ENCODE measurements around the gene UBA7.
"Not testable (repeated sequence)": the region's sequence is repeated elsewhere in the genome, so short reads cannot be mapped to it uniquely, and the experiment has no call there.

UBA7 gene

GRCh38 chr3:49781415-49782199 lies 32.1 kb downstream of the UBA7 start:
- TF ChIP-seq, protein P1, sequence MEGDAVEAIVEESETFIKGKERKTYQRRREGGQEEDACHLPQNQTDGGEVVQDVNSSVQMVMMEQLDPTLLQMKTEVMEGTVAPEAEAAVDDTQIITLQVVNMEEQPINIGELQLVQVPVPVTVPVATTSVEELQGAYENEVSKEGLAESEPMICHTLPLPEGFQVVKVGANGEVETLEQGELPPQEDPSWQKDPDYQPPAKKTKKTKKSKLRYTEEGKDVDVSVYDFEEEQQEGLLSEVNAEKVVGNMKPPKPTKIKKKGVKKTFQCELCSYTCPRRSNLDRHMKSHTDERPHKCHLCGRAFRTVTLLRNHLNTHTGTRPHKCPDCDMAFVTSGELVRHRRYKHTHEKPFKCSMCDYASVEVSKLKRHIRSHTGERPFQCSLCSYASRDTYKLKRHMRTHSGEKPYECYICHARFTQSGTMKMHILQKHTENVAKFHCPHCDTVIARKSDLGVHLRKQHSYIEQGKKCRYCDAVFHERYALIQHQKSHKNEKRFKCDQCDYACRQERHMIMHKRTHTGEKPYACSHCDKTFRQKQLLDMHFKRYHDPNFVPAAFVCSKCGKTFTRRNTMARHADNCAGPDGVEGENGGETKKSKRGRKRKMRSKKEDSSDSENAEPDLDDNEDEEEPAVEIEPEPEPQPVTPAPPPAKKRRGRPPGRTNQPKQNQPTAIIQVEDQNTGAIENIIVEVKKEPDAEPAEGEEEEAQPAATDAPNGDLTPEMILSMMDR (IDR thresholded peaks at IDR 0.05; ENCODE audit: low read depth, low read length) = no peak
- H3K36me3 ChIP-seq = peaks cover 49% of the 10 kb centered on the region
- H3K9me3 ChIP-seq (ENCODE audit: severe bottlenecking) = no peaks in the 10 kb centered on the region

GRCh38 chr3:49780975-49781365 lies 32.8 kb downstream of the UBA7 start:
- peaks cover 51% of the 10 kb centered on the region for H3K36me3 ChIP-seq
- not testable (repeated sequence) for H3K27me3 ChIP-seq (ENCODE audit: insufficient read depth, low read depth, severe bottlenecking); DNase-seq; H3K9me3 ChIP-seq (ENCODE audit: severe bottlenecking); H3K4me3 ChIP-seq (ENCODE audit: low read depth, low read length)
- H3K27ac ChIP-seq = peak overlapping the region; percentile 47

More at GRCh38 chr3:49781415-49782199, 32.1 kb downstream of the UBA7 start:
- DNase-seq = peak; percentile 57
- no peaks in the 10 kb centered on the region for H3K27me3 ChIP-seq (ENCODE audit: insufficient read depth, low read depth, severe bottlenecking)
- peak overlapping the region; percentile 47 for H3K27ac ChIP-seq
- no peak overlapping the region for H3K4me3 ChIP-seq (ENCODE audit: low read depth, low read length)

DNA sequence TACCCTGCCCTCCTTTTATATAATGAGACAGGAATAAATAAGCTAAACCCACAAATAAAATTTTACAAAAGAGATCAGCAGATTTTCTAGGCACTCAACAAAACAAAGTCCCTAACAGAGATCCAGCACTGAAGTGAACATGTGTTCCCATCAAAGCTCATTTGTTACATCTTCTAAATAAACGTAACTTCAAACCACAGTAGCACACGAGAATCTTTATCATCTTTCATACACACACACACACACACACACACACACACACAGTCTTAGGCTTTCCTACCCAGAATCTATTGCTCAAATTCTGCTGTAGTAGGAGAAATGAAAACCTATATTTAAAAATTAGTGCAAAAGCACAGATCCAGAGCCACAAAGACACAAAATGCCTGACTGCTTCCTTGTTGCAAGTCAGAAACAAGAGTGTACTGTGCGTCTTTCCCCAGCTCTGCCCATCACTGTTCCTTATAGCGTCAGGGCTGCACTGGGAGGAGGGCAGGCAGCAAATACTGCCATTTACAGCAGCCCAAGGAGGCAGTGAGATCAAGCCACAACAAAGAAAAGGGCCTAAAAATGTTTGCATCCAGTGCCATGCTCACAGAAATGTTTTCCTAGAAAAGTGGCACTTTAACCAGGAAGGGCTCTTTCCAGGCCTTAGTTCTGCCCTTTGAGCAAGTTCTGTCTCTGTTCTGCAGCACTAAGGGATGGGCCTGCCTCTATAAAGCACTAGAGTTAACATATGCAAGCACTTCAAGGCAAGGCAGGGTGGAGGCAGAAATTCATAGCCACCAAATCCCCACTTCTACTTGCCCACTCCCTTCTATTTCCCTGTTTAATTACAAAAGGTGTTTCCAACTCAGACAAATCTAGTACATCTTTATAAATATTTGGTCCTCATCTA lies 33.4 kb downstream of the UBA7 start:
- Histone ChIP-seq H3K9me3 (ENCODE audit: severe bottlenecking) (no peaks in the 10 kb centered on the region), H3K4me3 (ENCODE audit: low read depth, low read length) (no peak overlapping the region), H3K36me3 (peaks cover 49% of the 10 kb centered on the region), H3K27ac (no peak overlapping the region; the same call in 1 of the 2 replicates), H3K27me3 (ENCODE audit: insufficient read depth, low read depth, severe bottlenecking) (no peaks in the 10 kb centered on the region)
- DNase-seq = no peak
- TF ChIP-seq, protein P1 (IDR thresholded peaks at IDR 0.05; ENCODE audit: low read depth, low read length) = no peak

DNA sequence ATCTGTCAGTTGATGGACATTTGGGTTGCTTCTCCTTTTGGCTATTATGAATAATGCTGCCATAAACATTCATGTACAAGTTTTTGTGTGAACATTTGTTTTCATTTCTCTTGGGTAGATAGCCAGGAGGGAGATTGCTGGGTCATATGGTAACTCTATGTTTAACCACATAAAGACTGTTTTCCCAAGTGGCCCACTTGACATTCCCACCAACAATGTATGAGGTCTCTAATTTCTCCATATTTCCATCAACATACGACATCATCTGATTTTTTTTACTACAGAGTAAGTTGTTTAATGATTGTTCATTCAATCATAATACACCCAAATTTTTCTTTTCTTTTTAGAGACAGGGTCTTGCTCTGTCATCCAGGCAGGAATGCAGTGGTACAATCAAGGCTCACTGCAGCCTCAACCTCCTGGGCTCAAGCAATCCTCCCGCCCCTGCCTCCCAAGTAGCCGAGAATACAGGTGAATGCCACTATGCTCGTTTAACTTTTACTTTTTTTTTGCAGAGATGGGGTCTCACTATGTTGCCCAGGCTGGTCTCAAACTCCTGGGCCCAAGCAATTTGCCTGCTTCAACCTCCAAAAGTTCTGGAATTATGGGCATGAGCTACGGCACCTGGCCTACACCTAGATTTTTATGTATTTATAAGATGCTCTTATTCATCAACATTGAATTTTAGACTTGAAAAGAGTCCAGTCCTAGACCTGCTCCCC lies 34.2 kb downstream of the UBA7 start:
- Histone ChIP-seq H3K36me3 (peaks cover 43% of the 10 kb centered on the region), H3K4me3 (ENCODE audit: low read depth, low read length) (no peak overlapping the region), H3K9me3 (ENCODE audit: severe bottlenecking) (no peaks in the 10 kb centered on the region), H3K27ac (no peak overlapping the region), H3K27me3 (ENCODE audit: insufficient read depth, low read depth, severe bottlenecking) (no peaks in the 10 kb centered on the region)
- no peak for DNase-seq
- TF ChIP-seq, protein P1 (IDR thresholded peaks at IDR 0.05; ENCODE audit: low read depth, low read length) = no peak

DNA sequence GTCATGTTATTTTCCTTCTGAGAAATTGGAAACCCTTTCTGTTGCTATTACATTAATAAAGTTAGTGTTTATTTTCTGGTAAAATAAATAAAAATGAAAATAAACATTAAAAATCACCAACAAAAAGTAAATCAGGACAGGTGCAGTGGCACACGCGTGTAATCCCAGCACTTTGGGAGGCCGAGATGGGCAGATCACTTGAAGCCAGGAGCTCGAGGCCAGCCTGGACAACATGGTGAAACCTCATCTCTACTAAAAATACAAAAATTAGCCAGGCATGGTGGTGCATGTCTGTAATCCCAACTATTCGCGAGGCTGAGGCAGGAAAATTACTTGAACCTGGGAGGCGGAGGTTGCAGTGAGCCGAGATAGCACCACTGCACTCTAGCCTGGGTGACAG lies 37.7 kb downstream of the UBA7 start:
- peaks cover 21% of the 10 kb centered on the region for H3K36me3 ChIP-seq
- H3K27ac ChIP-seq; H3K9me3 ChIP-seq (ENCODE audit: severe bottlenecking); H3K4me3 ChIP-seq (ENCODE audit: low read depth, low read length); DNase-seq; H3K27me3 ChIP-seq (ENCODE audit: insufficient read depth, low read depth, severe bottlenecking): not testable (repeated sequence)

DNA sequence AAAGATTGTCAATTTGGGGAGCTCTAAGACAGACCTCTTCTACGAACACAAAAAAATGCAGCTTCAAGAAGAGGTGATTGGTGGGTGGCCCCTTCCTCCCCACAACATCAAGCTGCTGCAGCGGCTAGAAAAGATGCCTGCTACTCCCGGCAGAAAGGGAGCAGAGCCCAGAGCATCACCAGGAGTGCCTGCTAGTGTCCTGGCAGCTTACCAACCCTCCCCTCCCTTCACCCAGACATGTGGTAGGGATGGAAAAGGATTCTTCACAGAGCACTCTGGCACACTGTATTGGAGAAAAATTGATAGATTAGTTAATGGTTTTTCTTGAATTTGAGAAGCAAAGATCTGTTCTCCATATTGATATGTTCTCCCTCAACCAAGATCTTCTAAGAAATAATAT lies 38.2 kb downstream of the UBA7 start:
- H3K27ac ChIP-seq = no peak overlapping the region
- no peak overlapping the region for H3K4me3 ChIP-seq (ENCODE audit: low read depth, low read length)
- no peaks in the 10 kb centered on the region for H3K27me3 ChIP-seq (ENCODE audit: insufficient read depth, low read depth, severe bottlenecking)
- no peak for DNase-seq
- H3K9me3 ChIP-seq (ENCODE audit: severe bottlenecking) = no peaks in the 10 kb centered on the region
- TF ChIP-seq, protein P1 (IDR thresholded peaks at IDR 0.05; ENCODE audit: low read depth, low read length) = no peak
- peaks cover 15% of the 10 kb centered on the region for H3K36me3 ChIP-seq

All from WERI-Rb-1 (cell line).